ENCODE data around the gene PSD2.
"Not testable (repeated sequence)": the region's sequence is repeated elsewhere in the genome, so short reads cannot be mapped to it uniquely, and the experiment has no call there.

Gene PSD2

DNA sequence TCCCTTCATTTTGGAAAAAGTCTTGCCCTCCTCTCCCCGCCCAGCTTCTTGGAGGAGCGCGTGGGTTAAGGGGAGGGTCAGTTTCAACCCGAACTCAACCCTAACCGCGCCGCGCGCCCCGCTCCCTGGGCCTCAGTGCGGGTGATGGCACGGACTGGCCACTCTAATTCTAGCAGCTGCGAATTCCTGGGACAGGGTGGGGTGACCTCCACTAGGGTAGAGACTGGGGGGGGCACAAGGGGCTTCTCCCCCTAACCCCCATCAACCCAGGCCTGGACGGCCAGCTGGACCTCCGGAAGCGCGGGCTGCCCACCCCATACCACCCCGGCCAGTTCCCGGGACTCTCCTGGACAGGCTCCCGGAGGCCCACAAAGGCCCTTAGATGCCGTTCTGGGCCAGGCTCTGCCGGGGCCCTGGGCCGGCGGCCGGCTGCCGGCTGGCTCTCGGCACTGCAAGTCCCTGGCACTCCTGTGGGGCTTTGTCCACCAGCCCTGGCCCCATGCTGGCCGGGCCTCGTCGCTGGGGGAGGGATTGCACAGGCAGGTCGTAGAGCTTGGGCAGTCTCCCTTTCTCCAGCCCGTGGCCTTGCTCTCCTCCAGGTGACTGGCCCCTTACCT is 7.2 kb upstream of the PSD2 start:
- no peak for DNase-seq (ENCODE audit: low read depth, low spot score)
- H3K27ac ChIP-seq: no peak overlapping the region

- no peak overlapping the region for H3K27ac ChIP-seq
- no peak for DNase-seq (ENCODE audit: low read depth, low spot score)
These were observed 6.3 kb upstream of the PSD2 start for GRCh38 chr5:139789116-139789844.

GRCh38 chr5:139789845-139790189 is 5.8 kb upstream of the PSD2 start:
- H3K27ac ChIP-seq: no peak overlapping the region
- no peak for DNase-seq (ENCODE audit: low read depth, low spot score)

DNA sequence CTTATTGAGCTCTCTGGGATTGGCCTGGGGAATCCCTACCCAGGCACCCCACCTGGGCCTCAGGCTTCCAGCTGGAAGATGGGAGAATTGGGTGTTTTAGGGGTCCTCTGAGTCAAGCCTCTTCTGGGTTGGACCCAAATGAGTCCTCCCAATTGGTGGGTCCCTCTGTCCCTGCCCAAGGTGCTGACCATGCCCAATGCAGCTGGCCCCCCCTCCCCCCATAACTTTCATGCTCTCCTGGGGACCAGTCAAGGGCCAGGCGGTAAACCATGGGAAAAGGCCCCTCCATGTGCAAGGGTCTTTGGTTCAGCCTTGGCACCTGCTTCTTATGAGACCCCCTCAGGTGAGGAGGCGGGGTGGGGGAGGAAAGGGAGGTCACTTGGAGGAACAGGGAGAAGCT is 3.4 kb upstream of the PSD2 start:
- no peak overlapping the region for H3K27ac ChIP-seq
- DNase-seq (ENCODE audit: low read depth, low spot score): no peak

DNA sequence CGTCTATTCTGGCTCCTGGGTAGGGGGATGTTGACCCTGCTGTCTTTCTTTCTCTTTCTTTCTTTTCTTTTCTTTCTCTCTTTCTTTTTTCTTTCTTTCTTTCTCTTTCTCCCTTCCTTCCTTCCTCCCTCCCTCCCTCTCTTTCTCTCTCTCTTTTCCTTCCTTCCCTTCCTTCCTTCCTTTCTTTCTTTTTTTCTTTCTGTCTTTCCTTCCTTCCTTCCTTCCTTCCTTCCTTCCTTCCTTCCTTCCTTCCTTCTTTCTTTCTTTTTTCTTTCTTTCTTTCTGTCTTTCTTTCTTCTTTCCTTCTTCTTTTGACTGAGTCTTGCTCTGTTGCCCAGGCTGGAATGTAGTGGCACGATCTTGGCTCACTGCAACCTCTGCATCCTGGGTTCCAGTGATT is 3.0 kb upstream of the PSD2 start:
- H3K27ac ChIP-seq; DNase-seq (ENCODE audit: low read depth, low spot score): not testable (repeated sequence)

DNA sequence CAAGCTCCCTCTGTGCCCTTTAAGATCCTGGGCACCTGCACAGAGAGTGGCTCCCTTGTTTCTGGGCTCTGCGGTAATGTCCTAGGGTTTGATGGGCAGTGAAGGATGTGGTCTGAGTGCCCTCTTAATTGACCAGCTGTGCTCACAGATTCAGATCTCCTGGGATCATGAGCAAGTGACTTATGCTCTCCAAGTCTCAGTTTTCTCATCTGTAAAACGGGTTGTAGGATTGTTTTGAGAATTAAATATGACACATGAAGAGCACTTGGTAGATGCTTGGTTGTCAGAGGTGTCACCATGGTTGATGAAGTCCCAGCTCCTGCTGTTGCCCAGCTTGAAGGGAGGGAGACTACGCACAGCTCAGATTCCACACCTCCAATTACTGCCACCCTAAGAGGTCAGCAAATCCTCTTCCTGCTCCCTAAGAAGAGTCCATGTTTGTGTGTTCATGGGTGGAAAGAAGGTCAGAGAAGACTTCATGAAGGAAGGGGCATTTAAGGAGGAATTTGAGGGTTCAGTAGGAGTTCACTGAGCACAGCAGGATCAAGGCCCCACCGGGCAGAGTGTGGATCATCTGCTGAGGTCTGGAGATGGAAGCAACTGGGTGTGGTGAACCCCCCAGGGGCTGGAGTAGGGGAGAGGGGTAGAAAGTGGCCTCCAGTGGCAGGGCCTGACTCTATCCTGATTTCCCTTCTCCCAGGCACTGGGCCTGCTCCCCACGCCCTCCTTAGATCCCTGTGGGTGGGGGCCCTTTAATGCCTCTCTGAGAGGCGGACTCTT is 1.4 kb upstream of the PSD2 start:
- DNase-seq (ENCODE audit: low read depth, low spot score): no peak
- H3K27ac ChIP-seq: no peak overlapping the region

- H3K27ac ChIP-seq: no peak overlapping the region
- no peak for DNase-seq (ENCODE audit: low read depth, low spot score)
These were observed 626 bp downstream of the PSD2 start for GRCh38 chr5:139796061-139796806.

GRCh38 chr5:139797335-139797734 is 1.7 kb downstream of the PSD2 start:
- DNase-seq (ENCODE audit: low read depth, low spot score): no peak

DNA sequence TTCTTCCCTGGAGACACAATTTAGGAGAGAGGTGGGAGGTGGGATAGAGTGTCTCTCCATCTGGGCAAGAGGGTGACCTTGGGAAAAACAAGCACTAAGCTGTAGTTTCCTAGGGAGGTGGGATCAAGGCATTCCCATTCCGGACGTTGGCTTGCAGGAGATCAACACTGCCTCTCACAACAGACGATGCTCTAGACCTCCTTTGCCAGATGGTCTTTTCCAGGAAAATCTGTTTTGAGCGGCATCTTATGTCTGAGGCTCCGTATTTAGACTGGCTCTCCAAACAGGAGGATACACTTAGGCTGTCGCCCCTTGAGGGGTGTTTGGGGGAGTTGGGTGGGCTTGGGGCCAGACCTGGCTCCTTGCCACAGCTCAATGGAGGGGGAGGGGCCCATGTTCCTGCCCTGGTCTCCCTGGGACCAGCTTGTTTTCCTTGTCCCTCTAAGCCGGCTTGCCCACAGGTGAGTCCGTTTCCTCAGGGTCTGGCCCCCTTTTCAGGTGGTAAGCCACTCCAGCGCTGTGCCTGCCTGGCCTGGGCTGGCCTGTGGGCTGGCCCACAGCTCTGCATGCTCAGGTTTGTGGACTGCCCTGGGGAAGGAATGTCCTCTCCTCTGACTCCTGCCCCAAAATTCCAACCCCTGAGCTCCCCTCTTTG is 2.4 kb downstream of the PSD2 start:
- no peak overlapping the region for H3K27ac ChIP-seq
- DNase-seq (ENCODE audit: low read depth, low spot score): no peak

More at GRCh38 chr5:139797335-139797734, 1.7 kb downstream of the PSD2 start:
- H3K27ac ChIP-seq: no peak overlapping the region

DNA sequence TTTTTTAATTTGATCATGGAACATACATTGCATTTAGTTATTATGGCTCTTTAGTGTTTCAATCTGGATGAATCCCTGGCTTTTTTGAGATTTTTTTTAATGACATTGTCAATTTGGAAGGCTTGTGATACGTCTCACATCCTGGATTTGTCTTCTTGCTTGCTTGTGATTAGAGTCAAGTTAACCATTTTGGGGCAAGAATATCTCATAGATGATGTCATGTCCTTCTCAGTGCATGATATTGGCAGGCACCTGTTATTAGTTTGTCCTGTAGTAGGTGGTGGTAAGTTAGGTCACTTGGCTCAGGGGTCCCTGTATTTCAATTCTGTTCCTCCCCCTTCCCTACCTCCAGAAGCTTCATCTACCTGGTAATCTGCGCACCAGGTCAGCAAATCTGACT is 3.3 kb downstream of the PSD2 start:
- no peak for DNase-seq (ENCODE audit: low read depth, low spot score)
- no peak overlapping the region for H3K27ac ChIP-seq

- H3K27ac ChIP-seq: no peak overlapping the region
- DNase-seq (ENCODE audit: low read depth, low spot score): no peak
These were observed 3.8 kb downstream of the PSD2 start for GRCh38 chr5:139799359-139799758.

- no peak overlapping the region for H3K27ac ChIP-seq
- DNase-seq (ENCODE audit: low read depth, low spot score): no peak
These were observed 8.4 kb downstream of the PSD2 start for GRCh38 chr5:139803978-139804377.

DNA sequence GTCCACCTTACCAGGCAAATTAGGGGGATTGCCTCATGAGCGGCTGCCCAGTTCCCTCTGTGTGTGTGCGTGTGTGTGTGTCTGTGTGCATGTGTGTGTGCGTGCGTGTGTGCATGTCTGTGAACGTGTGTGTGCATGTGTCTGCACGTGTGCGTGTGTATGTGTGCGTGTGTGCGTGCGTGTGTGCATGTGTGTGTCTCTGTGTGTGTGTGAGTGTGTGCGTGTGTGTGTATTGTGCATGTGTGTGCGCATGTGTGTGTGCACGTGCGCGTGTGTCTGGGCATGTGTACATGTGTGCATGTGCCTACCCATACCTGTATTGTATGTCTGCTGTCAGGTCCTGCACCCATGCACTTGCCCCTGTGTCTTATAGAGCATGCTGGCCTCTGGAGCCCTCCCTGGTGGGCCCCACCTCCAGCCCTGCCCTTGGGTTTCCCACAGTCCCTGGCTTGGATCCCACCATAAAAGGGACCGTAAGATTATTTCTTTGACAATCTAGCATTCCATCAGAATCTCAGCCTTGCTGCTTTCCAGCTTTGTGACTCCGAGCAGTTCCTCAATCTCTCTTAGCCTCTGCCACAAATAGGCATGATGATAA is 9.3 kb downstream of the PSD2 start:
- no peak overlapping the region for H3K27ac ChIP-seq
- no peak for DNase-seq (ENCODE audit: low read depth, low spot score)

DNA sequence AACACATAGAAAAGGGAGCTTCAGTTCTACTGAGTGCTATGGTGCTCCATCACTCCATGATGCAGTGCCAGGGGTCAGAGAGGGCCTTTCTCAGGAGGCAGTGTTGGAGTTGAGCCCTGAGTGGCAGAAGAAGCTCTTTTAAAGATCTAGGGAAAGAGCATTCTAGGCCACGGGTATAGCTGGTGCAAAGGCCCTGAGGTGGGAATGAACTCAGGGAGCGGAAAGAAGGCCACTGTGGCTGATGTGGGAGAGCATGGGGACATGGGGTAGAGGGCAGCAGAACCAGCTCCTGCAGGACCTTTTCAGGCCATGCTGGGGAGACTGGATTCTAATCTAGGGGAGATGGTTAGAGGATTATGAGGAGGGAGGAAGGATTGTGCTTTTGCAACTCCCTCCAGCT is 9.9 kb downstream of the PSD2 start:
- DNase-seq (ENCODE audit: low read depth, low spot score): no peak

DNA sequence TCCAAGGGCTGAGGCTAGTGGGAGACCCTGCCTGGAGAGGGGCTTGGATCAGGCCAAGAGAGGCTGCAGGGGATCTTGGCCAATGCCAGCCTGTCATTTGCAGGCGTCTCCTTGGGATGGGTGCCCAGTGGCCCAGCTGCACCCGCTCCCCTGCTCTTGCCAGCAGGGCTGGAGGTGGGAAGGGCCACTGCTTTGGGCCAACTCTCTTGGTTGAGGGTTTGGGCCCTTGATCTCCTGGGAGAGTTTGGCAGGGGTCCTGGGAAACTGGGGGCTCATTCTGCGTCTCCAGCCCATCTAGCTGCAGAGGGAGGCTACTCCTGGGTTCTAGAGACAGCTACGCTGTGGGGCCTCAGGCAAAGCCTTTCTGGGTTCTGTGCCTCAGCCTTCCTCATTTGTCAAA is 10.5 kb downstream of the PSD2 start:
- no peak for DNase-seq (ENCODE audit: low read depth, low spot score)
- H3K27ac ChIP-seq: no peak overlapping the region

More for the DNA sequence above, 9.9 kb downstream of the PSD2 start:
- H3K27ac ChIP-seq: no peak overlapping the region

- no peak overlapping the region for H3K27ac ChIP-seq
- DNase-seq (ENCODE audit: low read depth, low spot score): no peak
These were observed 11.4 kb downstream of the PSD2 start for GRCh38 chr5:139806726-139807646.

GRCh38 chr5:139807647-139808030 is 12.0 kb downstream of the PSD2 start:
- no peak for DNase-seq (ENCODE audit: low read depth, low spot score)

GRCh38 chr5:139808481-139809330 is 13.1 kb downstream of the PSD2 start:
- no peak for DNase-seq (ENCODE audit: low read depth, low spot score)
- no peak overlapping the region for H3K27ac ChIP-seq

More at GRCh38 chr5:139807647-139808030, 12.0 kb downstream of the PSD2 start:
- H3K27ac ChIP-seq: no peak overlapping the region
